Kidney capillary endothelial cell (primary cell): ENCODE measurements around the gene TEAD4.
"Not testable (repeated sequence)": the region's sequence is repeated elsewhere in the genome, so short reads cannot be mapped to it uniquely, and the experiment has no call there.

Experiments used
- DNase-seq: peaks from one replicate; pipeline ENCODE4 v3.0.0-alpha.2; 2018; ENCODE audit warnings: low spot score

The TEAD4 gene

DNA sequence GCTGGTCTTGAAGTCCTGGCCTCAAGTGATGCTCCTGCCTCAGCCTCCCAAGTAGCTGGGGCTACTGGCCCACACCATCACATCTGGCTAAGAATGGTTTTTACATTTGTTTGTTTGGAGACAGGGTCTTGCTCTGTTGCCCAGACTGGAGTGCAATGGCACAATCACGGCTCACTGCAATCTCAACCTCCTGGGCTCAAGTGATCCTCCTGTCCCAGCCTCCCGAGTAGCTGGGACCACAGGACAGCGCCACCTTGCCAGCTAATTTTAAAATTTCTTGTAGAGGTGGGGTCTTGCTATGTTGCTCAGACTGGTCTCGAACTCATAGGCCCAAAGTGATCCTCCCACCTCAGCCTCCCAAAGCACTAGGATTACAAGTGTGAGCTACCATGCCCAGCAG is 89.3 kb downstream of the TEAD4 start:
- no peak for DNase-seq

- DNase-seq: no peak
Measured at GRCh38 chr12:3049176-3049575, 90.0 kb downstream of the TEAD4 start.

- no peak for DNase-seq
Measured at GRCh38 chr12:3049611-3050249, 90.5 kb downstream of the TEAD4 start.

GRCh38 chr12:3054374-3054773 is 95.2 kb downstream of the TEAD4 start:
- DNase-seq: no peak

DNA sequence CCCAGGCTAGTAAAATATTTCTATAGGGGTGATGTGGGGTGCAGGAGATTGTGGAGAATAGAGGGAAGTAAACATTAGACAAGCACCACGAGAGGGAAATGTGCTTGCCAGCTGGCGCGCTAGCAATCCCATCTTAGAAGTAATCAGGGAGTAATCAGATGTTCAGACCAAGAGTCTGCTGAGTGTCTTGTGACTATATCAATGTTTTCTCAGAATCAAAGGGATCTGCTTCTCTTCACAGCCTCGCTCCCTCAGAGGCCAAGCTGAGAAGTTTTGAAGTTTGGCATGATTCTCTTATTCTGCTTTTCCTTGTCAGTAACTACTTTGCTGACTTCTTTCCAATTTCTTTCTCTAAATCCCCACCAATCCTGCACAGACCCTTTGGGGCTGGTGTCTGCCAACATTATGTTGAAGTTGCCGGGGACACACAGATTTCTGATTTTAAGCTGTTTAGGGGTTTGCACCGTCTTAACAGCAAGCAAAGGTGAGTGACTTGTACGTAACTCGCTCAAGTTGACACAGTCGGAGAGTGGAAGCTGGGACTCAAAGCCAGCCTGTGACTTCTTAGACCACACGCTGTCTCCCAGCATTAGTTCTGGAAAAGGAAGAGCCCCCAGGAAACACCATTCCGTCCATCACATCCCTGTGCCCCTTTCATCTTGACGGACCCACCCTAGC is 96.0 kb downstream of the TEAD4 start:
- DNase-seq: no peak

GRCh38 chr12:3055704-3056467 is 96.7 kb downstream of the TEAD4 start:
- DNase-seq: no peak

GRCh38 chr12:3061059-3061458 is 101.9 kb downstream of the TEAD4 start:
- DNase-seq: no peak

DNA sequence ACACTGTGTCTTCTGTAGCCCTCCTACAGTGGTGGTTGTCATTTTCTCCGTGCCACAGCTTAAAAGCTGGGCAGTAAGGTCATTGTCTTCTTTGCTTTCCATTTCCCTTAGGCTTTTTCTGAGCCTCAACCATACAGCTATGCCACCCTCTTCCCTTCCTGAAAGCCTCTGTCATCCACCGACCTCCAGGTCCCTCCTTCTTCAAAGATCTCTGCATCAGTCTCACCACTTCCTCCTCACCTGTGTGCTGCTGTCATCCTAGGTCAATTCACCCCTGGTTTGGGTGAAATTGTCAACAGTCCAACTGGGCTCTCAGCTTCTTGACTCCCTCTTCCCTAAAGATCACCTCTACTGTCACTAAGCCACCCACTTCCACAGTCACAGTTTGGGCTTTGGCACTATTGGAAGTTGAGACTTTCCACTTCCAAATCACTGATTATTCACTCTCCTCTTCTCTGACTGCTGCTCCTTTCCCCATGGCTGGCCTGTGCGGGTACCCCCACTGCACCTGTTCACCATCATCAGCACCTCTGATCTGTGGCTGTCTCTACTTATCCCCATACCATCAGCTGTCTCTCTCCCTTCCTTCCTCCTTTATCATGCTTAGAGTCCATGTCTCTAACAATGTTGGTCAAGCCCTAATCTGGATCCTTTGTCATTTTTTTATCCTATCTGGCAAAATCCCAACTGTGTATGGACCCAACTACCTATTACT is 102.5 kb downstream of the TEAD4 start:
- DNase-seq: no peak

GRCh38 chr12:3065300-3065699 is 106.1 kb downstream of the TEAD4 start:
- DNase-seq: no peak

DNA sequence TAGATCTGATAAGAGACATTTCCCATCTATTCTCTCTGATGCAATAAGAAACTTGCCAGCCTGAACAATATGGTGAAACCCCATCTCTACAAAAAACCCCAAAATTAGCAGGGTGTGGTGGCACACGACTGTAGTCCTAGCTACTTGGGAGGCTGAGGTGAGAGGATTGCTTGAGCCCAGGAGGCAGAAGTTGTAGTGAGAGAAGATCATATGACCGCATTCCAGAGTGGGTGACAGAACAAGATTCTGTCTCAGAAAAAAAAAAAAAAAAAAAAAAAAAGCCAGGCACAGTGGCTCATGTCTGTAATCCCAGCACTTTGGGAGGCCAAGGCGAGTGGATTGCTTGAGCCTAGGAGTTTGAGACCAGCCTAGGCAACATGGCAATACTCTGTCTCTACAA is 106.6 kb downstream of the TEAD4 start:
- DNase-seq: not testable (repeated sequence)

GRCh38 chr12:3069714-3070113 is 110.5 kb downstream of the TEAD4 start:
- no peak for DNase-seq

GRCh38 chr12:3071107-3071506 is 111.9 kb downstream of the TEAD4 start:
- no peak for DNase-seq

GRCh38 chr12:3071710-3072109 is 112.5 kb downstream of the TEAD4 start:
- DNase-seq: no peak

DNA sequence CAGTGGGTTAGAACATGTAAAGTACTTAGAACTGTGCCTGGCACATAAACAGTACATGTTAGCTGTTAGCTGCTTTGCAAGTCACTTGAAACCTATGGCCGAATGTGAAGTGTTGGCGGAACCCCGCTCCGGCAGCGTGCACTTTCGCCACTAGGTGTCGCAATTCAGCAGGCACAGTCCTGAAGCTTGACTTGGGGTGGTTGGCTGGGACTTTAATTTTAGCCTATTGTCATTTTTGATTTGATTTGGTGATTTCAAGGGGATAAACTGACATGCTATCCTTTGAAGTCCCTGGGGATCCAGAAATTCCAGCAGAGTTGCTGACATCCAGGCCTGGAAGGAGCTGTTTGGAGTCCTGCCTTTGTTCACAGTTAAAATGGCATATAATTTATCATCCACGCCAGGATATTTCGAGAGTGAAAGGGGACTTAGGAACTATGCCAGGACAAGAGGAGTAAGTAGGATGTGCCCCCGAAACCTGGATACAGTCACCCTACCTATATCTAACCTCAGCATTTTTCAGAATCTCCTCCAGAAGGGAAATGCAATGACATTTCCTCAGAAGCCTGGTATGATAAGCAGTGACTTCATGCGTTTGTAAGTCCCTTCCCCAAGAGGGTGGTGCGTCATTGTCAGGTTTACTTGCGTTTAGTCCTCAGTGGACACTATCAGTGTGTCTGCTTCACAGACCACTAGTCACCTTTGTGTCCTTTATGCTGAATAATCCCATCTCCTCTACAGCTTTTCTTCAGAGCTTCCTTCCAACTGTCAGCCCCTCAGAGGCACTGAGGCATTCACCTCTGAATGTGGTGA is 114.4 kb downstream of the TEAD4 start:
- DNase-seq: peak; percentile 82

GRCh38 chr12:3075315-3075714 is 116.1 kb downstream of the TEAD4 start:
- DNase-seq: no peak

GRCh38 chr12:3076730-3077571 is 117.8 kb downstream of the TEAD4 start, which contains the start of gene TSPAN9:
Gene TSPAN9, plus strand, starts transcription at chr12:3077379. Its CDS starts 123,815 bp downstream, at chr12:3201194.
- DNase-seq: peak; percentile 39

- DNase-seq: no peak
Measured at GRCh38 chr12:3077572-3078081, 118.4 kb downstream of the TEAD4 start.

- DNase-seq: peak; percentile 47
Measured at GRCh38 chr12:3078086-3078820, 119.1 kb downstream of the TEAD4 start.

DNA sequence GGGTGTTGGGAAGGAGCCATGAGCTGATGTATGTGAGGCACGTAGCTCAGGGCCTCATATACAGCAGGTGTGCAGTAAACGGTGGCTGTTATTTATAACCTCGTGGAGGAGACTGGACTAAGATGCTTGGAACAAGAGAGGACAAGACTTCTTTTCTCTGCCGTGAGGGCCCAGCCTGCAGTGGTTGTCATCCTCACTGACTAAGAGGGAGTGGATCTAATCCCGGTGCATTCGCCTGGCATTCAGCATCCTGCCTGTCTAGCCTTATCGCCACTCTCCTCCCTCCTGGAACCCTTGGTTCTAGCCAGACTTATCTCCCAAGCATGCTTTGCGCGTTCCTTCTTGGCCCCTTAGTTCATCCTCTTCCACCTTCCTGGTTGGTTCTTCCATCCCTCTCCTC is 121.9 kb downstream of the TEAD4 start:
- no peak for DNase-seq

DNA sequence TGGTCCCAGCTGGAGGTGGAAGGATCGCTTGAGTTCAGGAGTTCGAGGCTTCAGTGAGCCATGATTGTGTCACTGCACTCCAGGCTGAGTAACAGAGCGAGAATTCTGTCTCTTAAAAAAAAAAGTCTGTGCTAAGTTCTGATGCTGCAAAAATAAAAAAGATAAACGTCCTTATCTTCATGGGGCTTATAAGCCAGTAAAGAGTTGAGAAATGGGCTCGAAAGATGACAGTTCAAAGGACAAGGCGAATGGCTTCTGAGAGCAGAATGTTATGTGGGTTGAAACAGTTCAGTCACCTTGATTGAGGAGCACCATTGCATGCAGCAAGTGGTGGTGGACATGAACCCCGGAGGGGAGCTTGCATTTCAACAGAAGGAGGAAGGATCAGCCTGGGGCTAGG is 122.7 kb downstream of the TEAD4 start:
- DNase-seq: no peak
